ENCODE data around the gene PRF1. TPM values are rescaled to one million over a fixed set of nuclear protein-coding genes. Genes with fewer than 3 reads are reported as not detected.
A peak's percentile ranks its signal among the peaks of the same experiment; 100 is the strongest.
"Not testable (repeated sequence)": the region's sequence is repeated elsewhere in the genome, so short reads cannot be mapped to it uniquely, and the experiment has no call there.

Gene PRF1
- total RNA-seq, result 4.3 TPM
- long read RNA-seq, partial matches to known transcripts, result 1 of 3 reads
- long read RNA-seq, other reads (novel, unspliced or antisense), result 0 of 3 reads

- DNase-seq (ENCODE audit: missing footprints) (no peak), ATAC-seq (peak; percentile 26)
- intact Hi-C loops (cut with DNase I), result no loop called here
These were observed at the start of gene PRF1 for GRCh38 chr10:70602665-70603448. Gene PRF1 (minus strand): TSS chr10:70602741. CDS start chr10:70600902, 1,839 bp downstream.

DNA sequence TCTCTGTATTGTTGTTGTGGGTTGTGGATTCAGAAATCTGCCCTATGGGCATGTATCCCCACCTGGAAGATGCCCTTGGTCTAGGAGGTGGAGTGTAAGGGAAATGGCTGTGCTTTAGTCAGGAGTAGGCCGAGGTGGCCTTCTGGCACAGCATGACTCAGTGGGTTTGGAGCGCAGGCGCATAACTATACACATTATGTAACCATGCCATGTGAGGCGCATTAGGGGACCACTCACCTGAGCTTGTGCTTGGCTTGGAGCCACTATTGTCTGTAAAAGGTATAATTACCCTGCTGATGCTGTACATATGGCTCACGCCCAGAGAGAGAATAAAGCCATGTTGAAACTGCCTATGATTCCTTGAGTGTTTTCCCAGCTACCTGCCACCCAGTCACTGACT is 49.1 kb upstream of the PRF1 start:
- DNase-seq (ENCODE audit: missing footprints), result no peak
- intact Hi-C loops (cut with DNase I), result no loop called here
- ATAC-seq, result no peak

DNA sequence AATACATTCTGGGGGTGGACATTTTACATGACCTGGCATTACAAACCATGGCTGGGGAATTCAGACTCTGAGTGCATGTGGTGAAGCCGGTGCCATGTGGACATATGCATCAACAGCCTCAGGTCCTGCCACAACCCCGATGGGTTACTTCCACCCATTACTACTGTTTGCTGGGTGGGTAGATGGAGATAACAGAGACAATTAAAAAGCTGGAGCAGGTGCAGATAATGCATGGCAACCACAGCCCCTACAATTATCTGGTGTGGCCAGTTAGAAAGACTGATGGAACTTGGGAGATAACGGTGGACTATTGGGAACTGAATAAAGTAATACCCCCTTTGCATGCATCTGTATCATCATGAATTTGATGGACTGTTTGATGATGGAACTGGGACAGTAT is 48.2 kb upstream of the PRF1 start:
- ATAC-seq, result no peak
- DNase-seq (ENCODE audit: missing footprints), result no peak

GRCh38 chr10:70650104-70650503 is 47.6 kb upstream of the PRF1 start:
- intact Hi-C loops (cut with DNase I), result no loop called here
- DNase-seq (ENCODE audit: missing footprints) (no peak), ATAC-seq (no peak)

More for the DNA sequence above, 48.2 kb upstream of the PRF1 start:
- intact Hi-C loops (cut with DNase I), result no loop called here

DNA sequence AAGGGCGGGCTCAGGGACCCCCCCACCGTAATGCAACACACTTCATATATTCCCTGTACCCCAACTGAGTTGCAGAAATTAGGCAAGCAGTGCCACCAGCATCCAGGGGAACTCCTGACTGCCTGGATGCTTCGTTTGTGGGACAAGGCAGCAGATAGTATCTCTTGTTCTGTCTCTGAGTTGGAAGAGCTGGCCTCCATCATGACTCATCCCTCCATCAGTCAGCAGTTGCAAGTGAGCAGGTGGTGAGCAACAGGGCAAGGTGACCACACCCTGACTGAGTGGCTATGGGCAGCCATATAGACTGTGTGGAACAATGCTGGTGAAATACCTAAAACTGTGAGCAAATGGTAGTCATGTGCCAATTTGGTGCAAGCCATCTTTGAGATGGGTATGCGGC is 47.0 kb upstream of the PRF1 start:
- no peak for ATAC-seq
- DNase-seq (ENCODE audit: missing footprints), result no peak
- intact Hi-C loops (cut with DNase I), result no loop called here

DNA sequence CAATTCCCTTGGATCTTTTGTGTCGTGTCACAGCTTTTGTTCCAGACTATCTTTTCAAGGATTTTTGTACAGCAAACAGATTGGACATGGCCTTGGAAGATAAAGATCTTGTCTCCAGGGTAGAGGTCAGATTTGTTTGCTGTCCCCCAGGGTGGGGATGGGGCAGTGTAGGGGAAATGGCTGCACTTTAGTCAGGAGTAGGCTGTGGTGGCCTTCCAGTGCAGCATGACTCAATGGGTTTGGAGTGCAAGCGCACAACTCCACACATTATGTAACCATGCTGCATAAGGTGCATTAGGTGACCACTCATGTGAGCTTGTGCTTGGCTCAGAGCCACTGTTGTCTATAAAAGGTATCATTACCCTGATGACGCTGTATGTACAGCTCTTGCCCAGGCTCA is 45.9 kb upstream of the PRF1 start:
- ATAC-seq, result no peak
- intact Hi-C loops (cut with DNase I), result no loop called here
- DNase-seq (ENCODE audit: missing footprints), result no peak

GRCh38 chr10:70647086-70647485 is 44.5 kb upstream of the PRF1 start:
- ATAC-seq (no peak), DNase-seq (ENCODE audit: missing footprints) (no peak)
- intact Hi-C loops (cut with DNase I), result no loop called here

- DNase-seq (ENCODE audit: missing footprints); ATAC-seq; intact Hi-C loops (cut with DNase I): not testable (repeated sequence)
These were observed 42.4 kb upstream of the PRF1 start for GRCh38 chr10:70644959-70645358.

- ATAC-seq; DNase-seq (ENCODE audit: missing footprints); intact Hi-C loops (cut with DNase I): not testable (repeated sequence)
These were observed 40.7 kb upstream of the PRF1 start for GRCh38 chr10:70643272-70643671.

GRCh38 chr10:70639640-70640383 is 37.3 kb upstream of the PRF1 start:
- ATAC-seq; DNase-seq (ENCODE audit: missing footprints); intact Hi-C loops (cut with DNase I): not testable (repeated sequence)

GRCh38 chr10:70634515-70634914 is 32.0 kb upstream of the PRF1 start:
- DNase-seq (ENCODE audit: missing footprints); intact Hi-C loops (cut with DNase I); ATAC-seq: not testable (repeated sequence)

DNA sequence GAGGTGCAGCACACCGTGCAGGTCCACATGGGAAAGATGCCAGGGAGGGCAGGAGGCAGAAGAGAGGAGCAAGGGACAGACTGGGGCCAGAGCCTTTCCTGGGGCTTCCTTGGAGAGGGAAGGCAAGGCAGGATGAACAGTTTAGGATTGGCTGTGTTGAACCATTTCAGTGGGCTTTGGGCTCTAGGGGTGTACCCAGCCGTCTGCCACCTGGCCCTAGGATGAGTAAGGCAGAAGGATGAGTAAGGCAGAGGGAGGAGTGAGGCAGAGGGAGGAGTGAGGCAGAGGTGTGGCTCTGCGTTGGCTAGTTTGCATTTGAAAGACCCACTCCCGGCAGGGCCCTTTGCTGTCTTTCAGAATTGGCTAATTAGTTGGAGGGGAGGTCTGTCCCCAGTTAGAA is 31.5 kb upstream of the PRF1 start:
- DNase-seq (ENCODE audit: missing footprints) (no peak), ATAC-seq (no peak)
- intact Hi-C loops (cut with DNase I), result no loop called here

DNA sequence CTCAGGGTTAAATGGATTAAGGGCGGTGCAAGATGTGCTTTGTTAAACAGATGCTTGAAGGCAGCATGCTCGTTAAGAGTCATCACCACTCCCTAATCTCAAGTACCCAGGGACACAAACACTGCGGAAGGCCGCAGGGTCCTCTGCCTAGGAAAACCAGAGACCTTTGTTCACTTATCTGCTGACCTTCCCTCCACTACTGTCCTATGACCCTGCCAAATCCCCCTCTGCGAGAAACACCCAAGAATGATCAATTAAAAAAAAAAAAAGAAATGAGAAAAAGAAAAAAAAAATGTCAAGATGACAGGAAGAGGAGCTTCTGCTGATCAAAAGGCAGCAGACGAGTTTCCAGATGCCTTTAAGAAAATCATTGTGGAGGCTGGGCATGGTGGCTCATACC is 29.2 kb upstream of the PRF1 start:
- ATAC-seq; DNase-seq (ENCODE audit: missing footprints); intact Hi-C loops (cut with DNase I): not testable (repeated sequence)

GRCh38 chr10:70629338-70629737 is 26.8 kb upstream of the PRF1 start:
- ATAC-seq, result no peak
- intact Hi-C loops (cut with DNase I), result no loop called here
- DNase-seq (ENCODE audit: missing footprints), result no peak

GRCh38 chr10:70626056-70626455 is 23.5 kb upstream of the PRF1 start:
- intact Hi-C loops (cut with DNase I), result no loop called here
- no peak for ATAC-seq

GRCh38 chr10:70622981-70623844 is 20.7 kb upstream of the PRF1 start:
- ATAC-seq, result peak; percentile 85
- no peak for DNase-seq (ENCODE audit: missing footprints)
- intact Hi-C loops (cut with DNase I), result no loop called here

More at GRCh38 chr10:70626056-70626455, 23.5 kb upstream of the PRF1 start:
- DNase-seq (ENCODE audit: missing footprints), result no peak

- intact Hi-C loops (cut with DNase I), result no loop called here
- ATAC-seq, result no peak
- DNase-seq (ENCODE audit: missing footprints), result no peak
These were observed 20.0 kb upstream of the PRF1 start for GRCh38 chr10:70622541-70622940.

- intact Hi-C loops (cut with DNase I), result loop anchor here (2.0 kb wide), 1 partner anchor 139 kb away; no protein-coding TSS in a partner anchor
- ATAC-seq, result no peak
- DNase-seq (ENCODE audit: missing footprints), result no peak
These were observed 19.1 kb upstream of the PRF1 start for GRCh38 chr10:70621503-70622078.

GRCh38 chr10:70620020-70620289 is 17.4 kb upstream of the PRF1 start:
- ATAC-seq, result no peak
- intact Hi-C loops (cut with DNase I), result loop anchor here (2.0 kb wide), 1 partner anchor 141 kb away; no protein-coding TSS in a partner anchor
- DNase-seq (ENCODE audit: missing footprints), result no peak

Measured in Right ventricle myocardium inferior (tissue), 1 donor.